Keratinocyte (primary cell): Measurements from ENCODE around the gene F2RL2. TPM values are rescaled to one million over a fixed set of nuclear protein-coding genes. Genes with fewer than 3 reads are reported as not detected.

Source experiments
- DNase-seq: peaks from one replicate; pipeline ENCODE4 v3.0.0-alpha.2; 2011; ENCODE audit warnings: low read depth, missing footprints, low spot score
- FAIRE-seq: peaks from 2 replicates; lab custom pipeline; 2011; peaks lifted over from hg19 to GRCh38; lab: Jason Lieb, UNC
- H2AFZ ChIP-seq: 2 replicates; pipeline ENCODE4 v1.6.0; 2012; ENCODE audit warnings: low read length, control low read depth, inconsistent platforms; ENCODE audit not compliant: control insufficient read depth
- H3K27ac ChIP-seq: 2 replicates; pipeline ENCODE4 v1.5.1; 2011; ENCODE audit warnings: low read length; ENCODE audit not compliant: control insufficient read depth, insufficient read depth
- H3K27me3 ChIP-seq: 3 replicates; pipeline ENCODE4 v1.6.0; 2011; ENCODE audit warnings: low read length; ENCODE audit not compliant: control insufficient read depth, insufficient read depth; ENCODE audit errors: extremely low read depth
- H3K36me3 ChIP-seq, 2 experiments: 2 replicates in 1 of 2; 3 replicates in 1 of 2; pipeline ENCODE4 v1.5.1; 2011; ENCODE audit warnings: low read length in 2 of 2, mild to moderate bottlenecking in 1 of 2; ENCODE audit not compliant: control insufficient read depth in 2 of 2, insufficient read depth in 2 of 2; ENCODE audit errors: extremely low read depth in 1 of 2
- H3K4me1 ChIP-seq: 3 replicates; pipeline ENCODE4 v1.5.1; 2011; ENCODE audit warnings: low read length; ENCODE audit not compliant: control insufficient read depth, insufficient read depth; ENCODE audit errors: extremely low read depth
- H3K4me2 ChIP-seq: 3 replicates; pipeline ENCODE4 v1.6.0; 2011; ENCODE audit warnings: low read depth, low read length; ENCODE audit not compliant: control insufficient read depth, insufficient read depth; ENCODE audit errors: extremely low read depth
- H3K4me3 ChIP-seq, 3 experiments: fragments of 200-600 bp in 1 of 3; sonication (generic) in 1 of 3; 2 replicates in 2 of 3; 3 replicates in 1 of 3; pipeline ENCODE4 v1.5.1; 2011 to 2016; ENCODE audit warnings: low read length in 3 of 3, mild to moderate bottlenecking in 3 of 3, control low read depth in 2 of 3, inconsistent platforms in 1 of 3, low read depth in 1 of 3, mixed read lengths in 1 of 3, mixed run types in 1 of 3, moderate library complexity in 1 of 3; ENCODE audit not compliant: control insufficient read depth in 2 of 3, insufficient read depth in 2 of 3; ENCODE audit errors: extremely low read depth in 1 of 3
- H3K79me2 ChIP-seq: 2 replicates; pipeline ENCODE4 v1.6.0; 2012; ENCODE audit warnings: low read length; ENCODE audit not compliant: control insufficient read depth, insufficient read depth
- H3K9ac ChIP-seq: 3 replicates; pipeline ENCODE4 v1.6.0; 2011; ENCODE audit warnings: low read length; ENCODE audit not compliant: control insufficient read depth, insufficient read depth; ENCODE audit errors: extremely low read depth
- H3K9me1 ChIP-seq: 3 replicates; pipeline ENCODE4 v1.6.0; 2011; ENCODE audit warnings: low read length; ENCODE audit not compliant: control insufficient read depth, insufficient read depth; ENCODE audit errors: extremely low read depth
- H3K9me3 ChIP-seq: 2 replicates; pipeline ENCODE4 v1.5.1; 2012; ENCODE audit warnings: low read depth, low read length; ENCODE audit not compliant: control insufficient read depth
- H4K20me1 ChIP-seq: 3 replicates; pipeline ENCODE4 v1.6.0; 2011; ENCODE audit warnings: low read length; ENCODE audit not compliant: control insufficient read depth, insufficient read depth; ENCODE audit errors: extremely low read depth
- CTCF ChIP-seq, 3 experiments: IDR thresholded peaks in 1 of 3; conservative IDR thresholded peaks in 1 of 3; optimal IDR thresholded peaks in 1 of 3; 2 replicates in 2 of 3; 3 replicates in 1 of 3; pipeline versions ENCODE3 to v1.5.1; 2011; ENCODE audit warnings: low read length in 3 of 3, mild to moderate bottlenecking in 3 of 3, moderate library complexity in 2 of 3, control low read depth in 1 of 3, inconsistent platforms in 1 of 3; ENCODE audit not compliant: insufficient read depth in 2 of 3; ENCODE audit errors: extremely low read depth in 1 of 3
- EZH2 ChIP-seq: IDR thresholded peaks from one replicate; pipeline ENCODE4 v1.6.1; 2012; ENCODE audit warnings: inconsistent platforms, mild to moderate bottlenecking, low read length, moderate library complexity
- dilution Hi-C: fragments of 300-500 bp; cut with MboI; formaldehyde crosslinking; loops from one replicate; pipeline ENCODE4 v1.7.0; 2020; ENCODE audit warnings: low sequenced_read_pairs; ENCODE audit not compliant: extremely low pct_ligation_motif_present
- polyA minus RNA-seq, 3 experiments: library from RNA; depleted of rRNA, polyadenylated mRNA; stranded (reverse); fragments of >200 nt; gene quantifications; 1 replicate in 1 of 3; 2 replicates in 1 of 3; 3 replicates in 1 of 3; pipeline ENCODE4 v1.2.3, GENCODE V29; 2011
- polyA plus RNA-seq, 5 experiments: library from polyadenylated mRNA; depleted of rRNA in 3 of 5; stranded (reverse) in 3 of 5; stranded (forward) in 1 of 5; unstranded in 1 of 5; fragments of >200 nt; gene quantifications; 1 replicate in 1 of 5; 2 replicates in 3 of 5; 3 replicates in 1 of 5; pipeline versions ENCODE4 v1.2.1 to v1.2.3, GENCODE V29; 2011 to 2012; ENCODE audit warnings: missing spikeins in 2 of 5, low read depth in 1 of 5, low replicate concordance in 1 of 5

F2RL2 gene
- 0.03 TPM in 1 of 3 replicates, not detected in the others for polyA plus RNA-seq
- 0.10 TPM for polyA plus RNA-seq (2011; ENCODE audit: low read depth)
- 0.01 and 0.06 TPM in 2 replicates for polyA plus RNA-seq (2011; cell fraction: cytosol; rRNA removed)
- polyA plus RNA-seq (2011; cell fraction: nucleus; rRNA removed) = 0.08 and 0.09 TPM in 2 replicates
- polyA plus RNA-seq (2012; ENCODE audit: low replicate concordance) = 0.04 TPM in 1 of 2 replicates, not detected in the other
- polyA minus RNA-seq = 0.06 to 0.10 TPM in 2 of 3 replicates, not detected in the other
- not detected for polyA minus RNA-seq (2011; cell fraction: cytosol; rRNA and poly(A)+ RNA removed)
- polyA minus RNA-seq (2011; cell fraction: nucleus; rRNA and poly(A)+ RNA removed) = not detected in 2 replicates

GRCh38 chr5:76622973-76623596 lies at the start of gene F2RL2:
F2RL2 (minus strand) TSS chr5:76623403; CDS start chr5:76623230, 173 bp downstream.
- Histone ChIP-seq H3K9me1 (no peaks in the 10 kb centered on the region), H2AFZ (no peak within 1 kb of the TSS), H3K4me2 (no peak within 1 kb of the TSS), H3K79me2 (no peaks in the 10 kb centered on the region), H3K27ac (no peak within 1 kb of the TSS), H3K9me3 (no peaks in the 10 kb centered on the region), H3K27me3 (no peaks in the 10 kb centered on the region), H3K36me3 (no peaks in the 10 kb centered on the region), H3K9ac (no peak within 1 kb of the TSS), H3K4me3 (no peak within 1 kb of the TSS), H4K20me1 (no peaks in the 10 kb centered on the region), H3K4me1 (no peaks in the 10 kb centered on the region)
- dilution Hi-C loops = no loop called here
- TF ChIP-seq EZH2 (no peak), CTCF (optimal IDR thresholded peaks at IDR 0.05 in 1 of 3, IDR thresholded peaks at IDR 0.05 in 1 of 3, conservative IDR thresholded peaks at IDR 0.05 in 1 of 3; ENCODE audit: extremely low read depth in 1 of 3, insufficient read depth in 2 of 3, low read length in 3 of 3) (no peak)
- FAIRE-seq (peak; percentile 26), DNase-seq (no peak)

GRCh38 chr5:76672242-76672641 lies 49.0 kb upstream of the F2RL2 start:
- H3K4me2 ChIP-seq = no peak overlapping the region
- no peak overlapping the region for H3K27ac ChIP-seq
- H4K20me1 ChIP-seq = no peaks in the 10 kb centered on the region
- no peak for FAIRE-seq
- no peaks in the 10 kb centered on the region for H3K36me3 ChIP-seq
- no peaks in the 10 kb centered on the region for H3K27me3 ChIP-seq
- no peaks in the 10 kb centered on the region for H3K9me1 ChIP-seq
- no peak overlapping the region for H3K9ac ChIP-seq
- TF ChIP-seq EZH2 = no peak
- no peak for TF ChIP-seq CTCF (optimal IDR thresholded peaks at IDR 0.05 in 1 of 3, IDR thresholded peaks at IDR 0.05 in 1 of 3, conservative IDR thresholded peaks at IDR 0.05 in 1 of 3; ENCODE audit: extremely low read depth in 1 of 3, insufficient read depth in 2 of 3, low read length in 3 of 3)
- H3K4me1 ChIP-seq = peaks cover 3% of the 10 kb centered on the region
- H3K79me2 ChIP-seq = no peaks in the 10 kb centered on the region
- H3K4me3 ChIP-seq = no peak overlapping the region
- H3K9me3 ChIP-seq = no peaks in the 10 kb centered on the region
- DNase-seq = no peak
- no peak overlapping the region for H2AFZ ChIP-seq
- dilution Hi-C loops = no loop called here
